Tibial nerve (tissue), 4 donors: ENCODE measurements around the gene LY86. TPM values are rescaled to one million over a fixed set of nuclear protein-coding genes. Genes with fewer than 3 reads are reported as not detected.
A peak's percentile ranks its signal among the peaks of the same experiment; 100 is the strongest.

Experiments
- DNase-seq, 2 donors: peaks; one replicate each; pipeline ENCODE4 v3.0.0-alpha.2; 2019; ENCODE audit warnings: low spot score in 2 of 2
- H3K27ac ChIP-seq, 4 donors: fragments of 200-600 bp; sonication (generic) in 3 of 4; one replicate each; pipeline ENCODE4 v1.5.1; 2017 to 2019; ENCODE audit warnings: mild to moderate bottlenecking in 1 of 4
- H3K27me3 ChIP-seq, 2 donors: fragments of 200-600 bp; sonication (generic) in 1 of 2; one replicate each; pipeline versions ENCODE4 v1.5.1 to v1.6.0; 2017 to 2019
- H3K36me3 ChIP-seq, 3 donors: fragments of 200-600 bp; sonication (generic); one replicate each; pipeline ENCODE4 v1.5.1; 2018 to 2019
- H3K4me1 ChIP-seq, 4 donors: fragments of 200-600 bp; sonication (generic) in 3 of 4; one replicate each; pipeline ENCODE4 v1.5.1; 2017 to 2019
- H3K4me3 ChIP-seq, 4 donors: fragments of 200-600 bp; sonication (generic) in 3 of 4; one replicate each; pipeline ENCODE4 v1.5.1; 2017 to 2019; ENCODE audit warnings: mild to moderate bottlenecking in 1 of 4, moderate library complexity in 1 of 4
- H3K9me3 ChIP-seq, 4 donors: fragments of 200-600 bp; sonication (generic) in 3 of 4; one replicate each; pipeline ENCODE4 v1.5.1; 2017 to 2019
- EP300 ChIP-seq, 2 donors: sonication (generic); formaldehyde crosslinking; IDR thresholded peaks; one replicate each; pipeline ENCODE4 v1.6.1; 2017; ENCODE audit warnings: antibody characterized with exemption in 2 of 2, mild to moderate bottlenecking in 1 of 2
- POLR2A ChIP-seq, 2 donors: fragments of 450-650 bp; IDR thresholded peaks; one replicate each; pipeline ENCODE4 v1.6.1; 2017; ENCODE audit warnings: antibody characterized with exemption in 2 of 2, mild to moderate bottlenecking in 2 of 2, moderate library complexity in 2 of 2
- WGBS, 2 donors: methylation state at CpG; one replicate each; pipeline ENCODE4 v1.1.5; 2018; 5-methylcytosine and 5-hydroxymethylcytosine counted together
- total RNA-seq, 4 donors: library from RNA; depleted of rRNA; stranded (reverse); fragments of >200 nt; gene quantifications; one replicate each; pipeline ENCODE4 v1.1.0, GENCODE V29; 2016
- TF ChIP-seq, protein P1 (sequence below), 5 experiments: fragments of 200-600 bp in 3 of 5; fragments of 450-650 bp in 2 of 5; sonication (generic) in 3 of 5; IDR thresholded peaks; one replicate each; pipeline ENCODE4 v1.5.1; 2016 to 2019; ENCODE audit warnings: antibody characterized with exemption in 5 of 5, mild to moderate bottlenecking in 3 of 5, moderate library complexity in 2 of 5

The LY86 gene
- total RNA-seq, 4 donors from 2014 or later = 0.60 to 8.3 (median 4.5) TPM

DNA sequence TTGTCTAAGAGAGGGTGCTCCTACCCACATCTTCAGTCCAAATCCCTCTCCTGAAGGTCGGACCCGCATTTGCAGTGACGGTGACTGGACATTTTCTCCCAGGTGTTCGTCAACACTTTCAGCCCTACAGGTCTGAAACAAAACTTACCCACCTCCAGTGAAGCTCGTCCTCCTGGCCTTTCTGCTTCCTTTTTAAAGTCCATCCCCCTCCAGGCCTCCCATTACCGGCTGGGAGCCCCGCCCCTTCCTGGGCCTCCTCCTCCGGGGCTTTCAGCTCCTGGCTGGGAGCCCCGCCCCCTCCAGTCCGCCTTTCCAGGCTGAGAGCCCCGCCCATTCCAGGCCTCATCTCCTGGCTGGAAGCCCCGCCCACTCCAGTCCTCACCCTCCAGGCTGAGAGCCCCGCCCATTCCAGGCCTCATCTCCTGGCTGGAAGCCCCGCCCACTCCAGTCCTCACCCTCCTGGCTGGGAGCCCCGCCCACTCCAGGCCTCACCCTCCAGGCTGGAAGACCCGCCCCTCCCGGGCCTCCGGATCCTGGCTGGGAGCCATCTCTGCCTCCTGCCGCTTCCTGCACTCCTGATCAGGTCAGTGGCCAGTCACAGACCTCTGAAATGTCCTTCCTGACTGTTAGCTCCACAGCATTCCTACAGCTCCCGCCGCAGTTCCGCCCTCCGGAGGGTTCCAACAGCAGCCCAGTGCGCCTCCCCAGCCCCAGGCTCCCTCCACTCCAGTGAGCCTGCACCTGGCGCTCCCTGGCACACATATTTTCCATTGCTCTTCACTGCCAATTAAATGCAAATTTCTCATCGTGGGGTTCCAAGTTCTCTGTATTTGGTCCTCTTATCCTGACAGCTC, 98.5 kb downstream of the LY86 start:
- TF ChIP-seq, protein P1, sequence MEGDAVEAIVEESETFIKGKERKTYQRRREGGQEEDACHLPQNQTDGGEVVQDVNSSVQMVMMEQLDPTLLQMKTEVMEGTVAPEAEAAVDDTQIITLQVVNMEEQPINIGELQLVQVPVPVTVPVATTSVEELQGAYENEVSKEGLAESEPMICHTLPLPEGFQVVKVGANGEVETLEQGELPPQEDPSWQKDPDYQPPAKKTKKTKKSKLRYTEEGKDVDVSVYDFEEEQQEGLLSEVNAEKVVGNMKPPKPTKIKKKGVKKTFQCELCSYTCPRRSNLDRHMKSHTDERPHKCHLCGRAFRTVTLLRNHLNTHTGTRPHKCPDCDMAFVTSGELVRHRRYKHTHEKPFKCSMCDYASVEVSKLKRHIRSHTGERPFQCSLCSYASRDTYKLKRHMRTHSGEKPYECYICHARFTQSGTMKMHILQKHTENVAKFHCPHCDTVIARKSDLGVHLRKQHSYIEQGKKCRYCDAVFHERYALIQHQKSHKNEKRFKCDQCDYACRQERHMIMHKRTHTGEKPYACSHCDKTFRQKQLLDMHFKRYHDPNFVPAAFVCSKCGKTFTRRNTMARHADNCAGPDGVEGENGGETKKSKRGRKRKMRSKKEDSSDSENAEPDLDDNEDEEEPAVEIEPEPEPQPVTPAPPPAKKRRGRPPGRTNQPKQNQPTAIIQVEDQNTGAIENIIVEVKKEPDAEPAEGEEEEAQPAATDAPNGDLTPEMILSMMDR (IDR thresholded peaks at IDR 0.05) = no peak
- TF ChIP-seq EP300 (IDR thresholded peaks at IDR 0.05) = no peak
- no peak for TF ChIP-seq POLR2A (IDR thresholded peaks at IDR 0.05)
- Histone ChIP-seq H3K27me3 (no peaks in the 10 kb centered on the region), H3K4me1 (peaks cover 0 to 40% (median 17%) of the 10 kb centered on the region in 4 donors), H3K9me3 (peaks cover 0 to 4% (median 0%) of the 10 kb centered on the region in 4 donors), H3K27ac (peak overlapping the region in 3 of 4 donors; percentile 48 to 64 (median 54)), H3K36me3 (no peaks in the 10 kb centered on the region), H3K4me3 (peak overlapping the region in 1 of 4 donors; percentile 9)
- peak in 1 of 2 donors; percentile 68 for DNase-seq
- WGBS, 2 donors = 57 to 65% methylated on average over 26 of the region's 26 CpGs

DNA sequence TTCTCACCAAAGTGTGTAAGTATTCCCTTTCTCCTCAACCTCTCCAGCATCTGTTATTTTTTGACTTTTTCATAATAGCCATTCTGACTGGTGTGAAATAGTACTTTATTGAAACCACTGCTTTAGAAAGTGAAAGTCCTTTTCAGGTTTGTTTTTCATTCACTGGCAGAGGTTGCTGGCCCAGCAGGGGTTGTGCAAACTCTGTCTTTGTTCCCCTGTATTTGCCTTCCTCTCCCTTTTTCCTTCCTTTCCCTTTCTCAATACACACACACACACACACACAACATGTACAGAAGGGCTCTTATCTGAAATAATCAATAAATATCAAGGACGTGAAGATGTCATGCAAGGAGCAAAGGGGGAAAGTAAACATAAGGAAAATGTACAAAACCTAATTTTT, 99.8 kb downstream of the LY86 start:
- Histone ChIP-seq H3K27me3 (no peaks in the 10 kb centered on the region), H3K9me3 (peaks cover 0 to 4% (median 0%) of the 10 kb centered on the region in 4 donors), H3K27ac (peak overlapping the region in 2 of 4 donors; percentile 8 to 76), H3K4me1 (peaks cover 0 to 37% (median 17%) of the 10 kb centered on the region in 4 donors), H3K36me3 (no peaks in the 10 kb centered on the region), H3K4me3 (no peak overlapping the region)
- WGBS, 2 donors = 46 to 52% methylated on average over 1 of the region's 1 CpG
- no peak for TF ChIP-seq EP300 (IDR thresholded peaks at IDR 0.05)
- TF ChIP-seq POLR2A (IDR thresholded peaks at IDR 0.05) = no peak
- TF ChIP-seq, protein P1 (IDR thresholded peaks at IDR 0.05) = no peak
- DNase-seq = no peak

DNA sequence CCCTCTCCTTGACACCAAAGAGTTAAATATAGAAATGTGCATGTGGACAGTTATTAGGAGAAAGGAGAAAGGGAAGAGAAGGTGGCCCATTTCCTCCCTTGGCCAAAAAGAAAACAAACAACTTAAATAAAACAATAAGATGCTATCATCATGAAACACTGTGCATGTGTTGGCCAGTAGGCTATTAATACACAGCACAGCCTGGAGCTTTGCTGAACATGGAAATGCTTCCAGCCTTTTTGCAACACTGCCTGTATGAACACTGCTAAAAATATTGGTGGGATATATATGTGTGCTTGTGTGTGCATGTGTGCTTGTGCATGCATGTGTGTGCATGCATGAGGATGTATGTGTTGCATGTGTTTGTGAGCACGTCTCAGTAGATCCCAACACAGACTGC, 100.4 kb downstream of the LY86 start:
- Histone ChIP-seq H3K4me3 (no peak overlapping the region), H3K27ac (peak overlapping the region in 2 of 4 donors; percentile 76 to 83), H3K36me3 (no peaks in the 10 kb centered on the region), H3K4me1 (peaks cover 0 to 37% (median 17%) of the 10 kb centered on the region in 4 donors), H3K27me3 (no peaks in the 10 kb centered on the region), H3K9me3 (peaks cover 0 to 4% (median 0%) of the 10 kb centered on the region in 4 donors)
- WGBS, 2 donors = 36 to 38% methylated on average over 1 of the region's 1 CpG
- no peak for DNase-seq
- TF ChIP-seq, protein P1 (IDR thresholded peaks at IDR 0.05) = no peak

DNA sequence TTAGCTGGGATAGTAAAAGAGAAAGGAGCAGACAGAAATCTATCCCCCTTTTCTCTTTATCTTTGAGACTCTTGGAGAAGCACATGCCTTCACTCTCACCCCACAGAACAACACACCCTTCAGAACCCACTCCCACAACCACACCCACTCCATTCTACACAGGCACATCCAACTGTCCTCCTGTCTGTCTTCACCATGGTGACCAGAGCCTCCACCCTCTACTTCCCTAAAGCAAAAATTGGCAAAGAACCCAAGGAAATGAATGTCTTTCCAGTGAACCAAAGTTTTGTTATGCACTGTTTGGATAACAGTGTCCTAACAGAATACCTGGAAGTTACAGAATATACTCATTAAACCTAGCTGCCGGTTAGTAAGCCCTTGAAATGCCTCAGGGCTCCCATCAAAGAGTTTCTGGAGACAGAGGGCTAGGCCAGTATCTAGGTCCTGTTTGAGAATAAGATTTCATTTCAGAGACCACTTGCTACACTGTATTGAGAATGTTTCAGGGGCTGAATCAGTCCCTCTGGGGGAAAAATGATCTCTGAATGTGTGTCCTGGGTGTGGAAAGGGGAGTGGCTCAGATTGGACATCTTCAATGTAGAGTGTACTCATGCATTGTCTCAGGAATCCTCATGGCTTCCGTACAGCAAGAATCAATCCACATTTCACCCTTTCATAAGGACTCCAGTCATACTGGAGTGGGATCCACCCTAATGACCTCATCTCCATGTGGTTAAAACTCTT, 101.1 kb downstream of the LY86 start:
- no peak for DNase-seq
- Histone ChIP-seq H3K36me3 (no peaks in the 10 kb centered on the region), H3K4me1 (peaks cover 0 to 42% (median 19%) of the 10 kb centered on the region in 4 donors), H3K9me3 (peaks cover 0 to 4% (median 0%) of the 10 kb centered on the region in 4 donors), H3K27me3 (no peaks in the 10 kb centered on the region), H3K27ac (peak overlapping the region in 3 of 4 donors; percentile 15 to 83 (median 76)), H3K4me3 (no peak overlapping the region)
- 49 to 62% methylated on average over 2 of the region's 2 CpGs for WGBS, 2 donors
- TF ChIP-seq POLR2A (IDR thresholded peaks at IDR 0.05) (no peak), EP300 (IDR thresholded peaks at IDR 0.05) (no peak)
- TF ChIP-seq, protein P1 (IDR thresholded peaks at IDR 0.05) = no peak

DNA sequence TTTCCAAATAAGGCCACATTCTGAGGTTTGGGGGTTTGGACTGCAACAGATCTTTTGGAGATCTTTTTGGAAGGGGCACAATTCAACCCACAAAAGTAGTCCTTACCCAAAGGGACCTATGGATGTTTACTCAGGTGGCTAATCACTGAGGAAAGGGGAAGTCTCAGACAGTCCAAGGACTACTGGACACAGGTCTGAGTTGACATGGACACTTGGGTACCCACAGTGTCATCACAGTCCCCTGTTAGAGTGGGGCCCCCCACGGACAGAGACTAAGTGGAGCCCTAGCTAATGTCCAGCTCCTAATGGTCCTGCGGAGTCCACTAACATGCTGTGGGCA, 101.6 kb downstream of the LY86 start:
- Histone ChIP-seq H3K36me3 (no peaks in the 10 kb centered on the region), H3K9me3 (peaks cover 0 to 4% (median 0%) of the 10 kb centered on the region in 4 donors), H3K27me3 (no peaks in the 10 kb centered on the region), H3K4me1 (peaks cover 0 to 48% (median 24%) of the 10 kb centered on the region in 4 donors), H3K27ac (peak overlapping the region in 3 of 4 donors; percentile 15 to 83 (median 76)), H3K4me3 (no peak overlapping the region)
- 89 to 100% methylated on average over 1 to 2 of the region's 2 CpGs for WGBS, 2 donors
- TF ChIP-seq POLR2A (IDR thresholded peaks at IDR 0.05) (no peak), EP300 (IDR thresholded peaks at IDR 0.05) (no peak)
- TF ChIP-seq, protein P1 (IDR thresholded peaks at IDR 0.05) = no peak
- no peak for DNase-seq
